Endodermal cell (in vitro differentiated cells): ENCODE measurements around the gene KMT2C. TPM values are rescaled to one million over a fixed set of nuclear protein-coding genes. Genes with fewer than 3 reads are reported as not detected.

Experiments
- DNase-seq: peaks from one replicate; pipeline ENCODE4 v3.0.0-alpha.2; 2017
- H3K27ac ChIP-seq: 2 replicates; pipeline ENCODE4 v1.5.1; 2013; ENCODE audit warnings: mild to moderate bottlenecking, low read depth, low read length, moderate library complexity
- H3K27me3 ChIP-seq: 2 replicates; pipeline ENCODE4 v1.6.1; 2013; ENCODE audit warnings: mild to moderate bottlenecking, low read length, moderate library complexity; ENCODE audit not compliant: insufficient read depth, control insufficient read depth, poor library complexity, severe bottlenecking
- H3K36me3 ChIP-seq: 2 replicates; pipeline ENCODE4 v1.7.0; 2013; ENCODE audit warnings: mild to moderate bottlenecking, low read length, moderate library complexity; ENCODE audit not compliant: control insufficient read depth, insufficient read depth
- H3K4me1 ChIP-seq: one replicate; pipeline ENCODE4 v1.7.0; 2013; ENCODE audit warnings: low read length; ENCODE audit not compliant: control insufficient read depth, insufficient read depth
- H3K4me3 ChIP-seq: 2 replicates; pipeline ENCODE4 v1.5.1; 2013; ENCODE audit warnings: mild to moderate bottlenecking, low read length, moderate library complexity
- H3K9ac ChIP-seq: 2 replicates; pipeline ENCODE4 v1.6.1; 2013; ENCODE audit warnings: mild to moderate bottlenecking, low read length, moderate library complexity; ENCODE audit not compliant: poor library complexity, severe bottlenecking; ENCODE audit errors: extremely low read depth
- H3K9me3 ChIP-seq: 2 replicates; pipeline ENCODE4 v1.6.1; 2013; ENCODE audit warnings: mild to moderate bottlenecking, low read length, moderate library complexity; ENCODE audit not compliant: control insufficient read depth
- H3K27ac Mint-ChIP-seq: 2 replicates; pipeline ENCODE4 v1.8.0; 2020; ENCODE audit warnings: mixed read lengths
- H3K27me3 Mint-ChIP-seq: 2 replicates; pipeline ENCODE4 v1.8.0; 2021; ENCODE audit warnings: mild to moderate bottlenecking, mixed read lengths; ENCODE audit not compliant: insufficient read depth
- H3K36me3 Mint-ChIP-seq: 2 replicates; pipeline ENCODE4 v1.8.0; 2020; ENCODE audit warnings: low read depth, mixed read lengths
- H3K4me1 Mint-ChIP-seq: 2 replicates; pipeline ENCODE4 v1.8.0; 2020; ENCODE audit warnings: mixed read lengths
- H3K4me3 Mint-ChIP-seq: 2 replicates; pipeline ENCODE4 v1.8.0; 2020; ENCODE audit warnings: mild to moderate bottlenecking, moderate library complexity, mixed read lengths
- H3K9me3 Mint-ChIP-seq: 2 replicates; pipeline ENCODE4 v1.8.0; 2020; ENCODE audit warnings: mild to moderate bottlenecking, mixed read lengths
- CTCF ChIP-seq: fragments of 200-600 bp; sonication (generic); conservative IDR thresholded peaks from 2 replicates; pipeline ENCODE4 v1.5.0; 2021; ENCODE audit warnings: antibody characterized with exemption, mild to moderate bottlenecking
- WGBS, 2 experiments: methylation state at CpG; one replicate each; pipeline versions ENCODE4 v1.1.5 to v1.1.7; 2013; ENCODE audit warnings: missing lambda C conversion rate in 2 of 2, mixed read lengths in 1 of 2; ENCODE audit not compliant: insufficient coverage in 1 of 2, insufficient read length in 1 of 2; 5-methylcytosine and 5-hydroxymethylcytosine counted together
- total RNA-seq, 2 donors: library from RNA; stranded (reverse); fragmentation: NEBNext Ultra II Directional in 1 of 2; extraction: Animal tissue kit (Norgen Biotek cat#: 25700) in 1 of 2; gene quantifications; 2 replicates in 1 of 2; 3 replicates in 1 of 2; pipeline ENCODE4 v1.2.1, GENCODE V29; 2021

The KMT2C gene
- total RNA-seq, 2 donors from 2014 or later: 54.3 to 60.6 TPM

GRCh38 chr7:152196391-152196790, 239.4 kb downstream of the KMT2C start:
- no peak overlapping the region for H3K4me3 Mint-ChIP-seq
- no peak for DNase-seq
- H3K4me1 ChIP-seq: no peaks in the 10 kb centered on the region
- no peak overlapping the region for H3K27ac ChIP-seq
- H3K4me1 Mint-ChIP-seq: no peaks in the 10 kb centered on the region
- no peaks in the 10 kb centered on the region for H3K27me3 ChIP-seq
- H3K36me3 Mint-ChIP-seq: peaks cover 47% of the 10 kb centered on the region
- 98 to 100% methylated on average over 4 of the region's 4 CpGs for WGBS, 2 experiments
- H3K27ac Mint-ChIP-seq: no peak overlapping the region
- no peaks in the 10 kb centered on the region for H3K9me3 Mint-ChIP-seq
- peaks cover 92% of the 10 kb centered on the region for H3K36me3 ChIP-seq
- H3K9me3 ChIP-seq: peaks cover 5% of the 10 kb centered on the region
- no peak overlapping the region for H3K9ac ChIP-seq
- no peak for TF ChIP-seq CTCF
- no peaks in the 10 kb centered on the region for H3K27me3 Mint-ChIP-seq
- H3K4me3 ChIP-seq: no peak overlapping the region

GRCh38 chr7:152193880-152194279, 241.9 kb downstream of the KMT2C start:
- H3K4me3 Mint-ChIP-seq: no peak overlapping the region
- H3K4me1 Mint-ChIP-seq: no peaks in the 10 kb centered on the region
- Histone ChIP-seq H3K4me3 (no peak overlapping the region), H3K27me3 (no peaks in the 10 kb centered on the region), H3K9ac (no peak overlapping the region), H3K27ac (no peak overlapping the region), H3K36me3 (peaks cover 80% of the 10 kb centered on the region), H3K9me3 (peaks cover 5% of the 10 kb centered on the region), H3K4me1 (no peaks in the 10 kb centered on the region)
- H3K27me3 Mint-ChIP-seq: no peaks in the 10 kb centered on the region
- peaks cover 60% of the 10 kb centered on the region for H3K36me3 Mint-ChIP-seq
- H3K27ac Mint-ChIP-seq: no peak overlapping the region
- no peaks in the 10 kb centered on the region for H3K9me3 Mint-ChIP-seq
- WGBS, 2 experiments: 97% methylated on average over 3 of the region's 4 CpGs; no CpG with 5 or more reads in 1 of the 2 experiments
- no peak for TF ChIP-seq CTCF
- DNase-seq: no peak

GRCh38 chr7:152189061-152189460, 246.7 kb downstream of the KMT2C start:
- TF ChIP-seq CTCF: no peak
- H3K9me3 ChIP-seq: no peaks in the 10 kb centered on the region
- no peak overlapping the region for H3K9ac ChIP-seq
- H3K36me3 Mint-ChIP-seq: peaks cover 57% of the 10 kb centered on the region
- no peak for DNase-seq
- no peaks in the 10 kb centered on the region for H3K4me1 ChIP-seq
- H3K4me3 Mint-ChIP-seq: no peak overlapping the region
- no peaks in the 10 kb centered on the region for H3K9me3 Mint-ChIP-seq
- H3K27ac ChIP-seq: no peak overlapping the region
- no peak overlapping the region for H3K4me3 ChIP-seq
- no peaks in the 10 kb centered on the region for H3K27me3 Mint-ChIP-seq
- no peaks in the 10 kb centered on the region for H3K4me1 Mint-ChIP-seq
- peaks cover 72% of the 10 kb centered on the region for H3K36me3 ChIP-seq
- no peaks in the 10 kb centered on the region for H3K27me3 ChIP-seq
- WGBS, 2 experiments: 94% methylated on average over 2 of the region's 2 CpGs
- no peak overlapping the region for H3K27ac Mint-ChIP-seq
